Measurements from ENCODE around the gene AFG1L.
"Not testable (repeated sequence)": the region's sequence is repeated elsewhere in the genome, so short reads cannot be mapped to it uniquely, and the experiment has no call there.

AFG1L gene

GRCh38 chr6:108559884-108560462 is 265.1 kb downstream of the AFG1L start:
- peak; percentile 30 to 45 for DNase-seq

- DNase-seq, result peak; percentile 64 to 65
Observed at GRCh38 chr6:108560463-108561308, 265.8 kb downstream of the AFG1L start, which contains the start of gene FOXO3. FOXO3 (plus strand) TSS chr6:108560917; CDS start chr6:108561209, 292 bp downstream.

GRCh38 chr6:108561309-108561647 is 266.4 kb downstream of the AFG1L start:
- not testable (repeated sequence) for DNase-seq

GRCh38 chr6:108561742-108562502 is 267.1 kb downstream of the AFG1L start:
- no peak for DNase-seq

GRCh38 chr6:108562503-108562993 is 267.7 kb downstream of the AFG1L start:
- DNase-seq, result no peak

GRCh38 chr6:108563292-108563691 is 268.4 kb downstream of the AFG1L start:
- no peak for DNase-seq

GRCh38 chr6:108564178-108564577 is 269.3 kb downstream of the AFG1L start:
- DNase-seq, result no peak

GRCh38 chr6:108565091-108565766 is 270.4 kb downstream of the AFG1L start:
- no peak for DNase-seq

GRCh38 chr6:108565893-108566292 is 271.0 kb downstream of the AFG1L start:
- DNase-seq, result no peak

GRCh38 chr6:108566406-108566805 is 271.6 kb downstream of the AFG1L start:
- no peak for DNase-seq

- DNase-seq, result no peak
Observed at GRCh38 chr6:108568101-108568500, 273.2 kb downstream of the AFG1L start.

- no peak for DNase-seq
Observed at GRCh38 chr6:108568551-108569305, 273.9 kb downstream of the AFG1L start.

GRCh38 chr6:108570517-108570916 is 275.7 kb downstream of the AFG1L start:
- DNase-seq, result no peak

GRCh38 chr6:108574457-108575141 is 279.7 kb downstream of the AFG1L start:
- no peak for DNase-seq

All from stimulated activated CD4-positive, alpha-beta T cell treated with anti-CD3 and anti-CD28 coated beads, Interleukin-2, amount 100 ng/mL, for 24 hours (primary cell).